ENCODE results near the gene PLEKHN1. TPM values are rescaled to one million over a fixed set of nuclear protein-coding genes. Genes with fewer than 3 reads are reported as not detected.

PLEKHN1 gene
- total RNA-seq, 1 experiment from 2014 or later: 7.9 TPM

DNA sequence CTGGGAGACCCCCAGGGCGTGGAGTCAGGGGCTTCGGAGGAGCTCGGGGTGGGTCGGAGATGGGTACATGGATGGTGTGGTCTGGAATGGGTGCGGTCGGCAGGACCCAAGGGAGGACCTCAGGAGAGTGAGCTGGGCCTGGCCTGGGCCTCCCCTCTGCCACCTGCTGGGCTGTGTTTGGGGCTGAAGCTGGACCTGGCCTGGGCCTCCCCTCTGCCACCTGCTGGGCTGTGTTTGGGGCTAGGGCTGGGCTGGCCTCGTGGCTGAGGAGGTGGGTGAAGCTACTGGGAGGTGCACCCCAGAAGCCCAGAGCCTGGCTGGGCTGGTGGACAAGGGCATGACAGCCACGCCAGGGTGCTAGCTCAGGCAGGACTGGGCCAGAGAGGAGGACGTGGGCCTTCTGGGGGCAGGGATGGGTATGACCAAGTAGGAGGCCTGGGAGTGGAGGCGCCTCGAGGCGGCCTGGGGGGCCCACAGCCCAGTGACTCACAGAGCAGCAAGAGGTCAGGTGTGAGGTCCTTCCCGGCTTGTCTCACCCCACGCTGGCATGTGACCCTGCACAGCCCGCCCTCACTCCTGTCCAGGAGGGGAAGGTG is 28.1 kb upstream of the PLEKHN1 start:
- H3K27me3 Mint-ChIP-seq (ENCODE audit: insufficient read depth, unreplicated experiment): peaks cover 22% of the 10 kb centered on the region
- no peak overlapping the region for H3K4me3 Mint-ChIP-seq (ENCODE audit: unreplicated experiment)
- peak; percentile 66 for DNase-seq (ENCODE audit: unreplicated experiment)
- no TSS peak for BruUV-seq (replicated peaks)
- H3K36me3 Mint-ChIP-seq (ENCODE audit: insufficient read depth, unreplicated experiment): no peaks in the 10 kb centered on the region
- no peak overlapping the region for H3K27ac Mint-ChIP-seq (ENCODE audit: low read depth, unreplicated experiment)
- peak; percentile 82 for TF ChIP-seq CTCF (IDR thresholded peaks at IDR 0.05; ENCODE audit: unreplicated experiment)
- intact Hi-C loops (cut with micrococcal nuclease): no loop called here
- H3K4me1 Mint-ChIP-seq (ENCODE audit: insufficient read depth, unreplicated experiment): no peaks in the 10 kb centered on the region
- no peaks in the 10 kb centered on the region for H3K9me3 Mint-ChIP-seq (ENCODE audit: unreplicated experiment)
- CTCF ChIA-PET: interaction anchor here (0.5 to 3.9 kb wide), 15 partner anchors 10 to 468 kb away, joined by 3 to 34 read pairs (median 4); no protein-coding TSS in a partner anchor
- POLR2A ChIA-PET: interaction anchor here (1.0 to 3.1 kb wide), 2 partner anchors 33 to 38 kb away, joined by 3 to 18 read pairs; no protein-coding TSS in a partner anchor

GRCh38 chr1:938711-939489 is 27.4 kb upstream of the PLEKHN1 start:
- Mint-ChIP-seq H3K36me3 (ENCODE audit: insufficient read depth, unreplicated experiment) (no peaks in the 10 kb centered on the region), H3K4me3 (ENCODE audit: unreplicated experiment) (no peak overlapping the region), H3K27ac (ENCODE audit: low read depth, unreplicated experiment) (no peak overlapping the region), H3K9me3 (ENCODE audit: unreplicated experiment) (no peaks in the 10 kb centered on the region), H3K4me1 (ENCODE audit: insufficient read depth, unreplicated experiment) (no peaks in the 10 kb centered on the region), H3K27me3 (ENCODE audit: insufficient read depth, unreplicated experiment) (peaks cover 17% of the 10 kb centered on the region)
- CTCF ChIA-PET: interaction anchor here (0.5 to 3.9 kb wide), 16 partner anchors 10 to 467 kb away, joined by 3 to 34 read pairs (median 4); no protein-coding TSS in a partner anchor
- POLR2A ChIA-PET: interaction anchor here (1.0 to 3.1 kb wide), 2 partner anchors 33 to 37 kb away, joined by 3 to 18 read pairs; no protein-coding TSS in a partner anchor
- DNase-seq (ENCODE audit: unreplicated experiment): no peak
- intact Hi-C loops (cut with micrococcal nuclease): no loop called here
- TF ChIP-seq CTCF (IDR thresholded peaks at IDR 0.05; ENCODE audit: unreplicated experiment): no peak
- no TSS peak for BruUV-seq (replicated peaks)

DNA sequence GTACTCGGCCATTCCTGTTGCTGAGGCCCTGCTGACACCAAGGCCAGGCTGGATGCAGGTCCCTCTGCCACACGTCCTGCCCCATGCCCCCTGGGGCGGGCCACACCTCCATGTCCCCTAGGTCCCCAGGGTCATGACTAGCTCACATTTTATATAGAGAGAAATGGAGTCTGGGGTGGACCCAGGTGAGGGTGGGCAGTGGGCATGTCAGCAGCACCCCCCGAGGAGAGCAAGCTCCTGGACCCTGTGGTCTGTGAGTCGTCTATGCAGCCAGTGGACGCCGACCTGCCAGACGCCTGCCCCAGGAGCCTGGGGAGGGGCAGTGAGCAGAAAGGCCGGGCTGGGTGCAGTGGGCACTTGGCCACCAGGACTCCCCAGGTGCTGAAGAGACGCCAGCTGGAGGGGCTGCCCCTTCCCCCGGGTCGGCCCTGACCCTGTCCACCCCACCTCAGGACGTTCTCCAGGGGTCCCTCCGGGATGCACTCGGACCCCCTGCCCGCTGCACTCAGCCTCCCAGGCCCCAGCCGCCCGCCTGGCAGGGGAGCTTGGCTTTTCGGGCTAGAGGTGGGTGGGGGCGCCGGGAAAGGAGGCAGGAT is 26.7 kb upstream of the PLEKHN1 start:
- TF ChIP-seq CTCF (IDR thresholded peaks at IDR 0.05; ENCODE audit: unreplicated experiment): no peak
- no peaks in the 10 kb centered on the region for H3K4me1 Mint-ChIP-seq (ENCODE audit: insufficient read depth, unreplicated experiment)
- CTCF ChIA-PET: interaction anchor here (0.5 to 3.9 kb wide), 6 partner anchors 19 to 70 kb away, joined by 3 to 34 read pairs (median 4); no protein-coding TSS in a partner anchor
- DNase-seq (ENCODE audit: unreplicated experiment): no peak
- H3K4me3 Mint-ChIP-seq (ENCODE audit: unreplicated experiment): no peak overlapping the region
- H3K27me3 Mint-ChIP-seq (ENCODE audit: insufficient read depth, unreplicated experiment): peaks cover 14% of the 10 kb centered on the region
- intact Hi-C loops (cut with micrococcal nuclease): loop anchor here (5.0 kb wide), 1 partner anchor 37 kb away; no protein-coding TSS in a partner anchor
- no peaks in the 10 kb centered on the region for H3K36me3 Mint-ChIP-seq (ENCODE audit: insufficient read depth, unreplicated experiment)
- BruUV-seq (replicated peaks): no TSS peak
- POLR2A ChIA-PET: interaction anchor here (1.0 to 3.1 kb wide), 3 partner anchors 19 to 34 kb away, joined by 4 to 18 read pairs (median 7); partner anchors contain the start of gene NOC2L
- no peak overlapping the region for H3K27ac Mint-ChIP-seq (ENCODE audit: low read depth, unreplicated experiment)
- H3K9me3 Mint-ChIP-seq (ENCODE audit: unreplicated experiment): no peaks in the 10 kb centered on the region
